ENCODE results near the gene C1orf141. TPM values are rescaled to one million over a fixed set of nuclear protein-coding genes. Genes with fewer than 3 reads are reported as not detected.

The C1orf141 gene
- polyA plus RNA-seq, 3 donors, result not detected

GRCh38 chr1:67146539-67146938, 11.8 kb upstream of the C1orf141 start:
- H3K4me1 Mint-ChIP-seq, result peaks cover 10% of the 10 kb centered on the region
- 100% methylated on average over 1 of the region's 3 CpGs for WGBS (ENCODE audit: insufficient coverage)
- H3K9ac ChIP-seq (ENCODE audit: insufficient read depth, low read length, poor library complexity, severe bottlenecking), result no peak overlapping the region
- TF ChIP-seq, protein P1, sequence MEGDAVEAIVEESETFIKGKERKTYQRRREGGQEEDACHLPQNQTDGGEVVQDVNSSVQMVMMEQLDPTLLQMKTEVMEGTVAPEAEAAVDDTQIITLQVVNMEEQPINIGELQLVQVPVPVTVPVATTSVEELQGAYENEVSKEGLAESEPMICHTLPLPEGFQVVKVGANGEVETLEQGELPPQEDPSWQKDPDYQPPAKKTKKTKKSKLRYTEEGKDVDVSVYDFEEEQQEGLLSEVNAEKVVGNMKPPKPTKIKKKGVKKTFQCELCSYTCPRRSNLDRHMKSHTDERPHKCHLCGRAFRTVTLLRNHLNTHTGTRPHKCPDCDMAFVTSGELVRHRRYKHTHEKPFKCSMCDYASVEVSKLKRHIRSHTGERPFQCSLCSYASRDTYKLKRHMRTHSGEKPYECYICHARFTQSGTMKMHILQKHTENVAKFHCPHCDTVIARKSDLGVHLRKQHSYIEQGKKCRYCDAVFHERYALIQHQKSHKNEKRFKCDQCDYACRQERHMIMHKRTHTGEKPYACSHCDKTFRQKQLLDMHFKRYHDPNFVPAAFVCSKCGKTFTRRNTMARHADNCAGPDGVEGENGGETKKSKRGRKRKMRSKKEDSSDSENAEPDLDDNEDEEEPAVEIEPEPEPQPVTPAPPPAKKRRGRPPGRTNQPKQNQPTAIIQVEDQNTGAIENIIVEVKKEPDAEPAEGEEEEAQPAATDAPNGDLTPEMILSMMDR (IDR thresholded peaks at IDR 0.05), result no peak
- H3K9me3 ChIP-seq (replicated peaks in 1 of 2; ENCODE audit: control insufficient read depth in 1 of 2, insufficient read depth in 1 of 2, low read length in 2 of 2), result no peaks in the 10 kb centered on the region
- H3K4me1 ChIP-seq (ENCODE audit: control insufficient read depth in 1 of 2, insufficient read depth in 2 of 2, low read length in 2 of 2), result no peaks in the 10 kb centered on the region
- H3K36me3 Mint-ChIP-seq, result no peaks in the 10 kb centered on the region
- H3K27me3 Mint-ChIP-seq (ENCODE audit: low read depth in 3 of 3), result peaks cover 2 to 6% (median 2%) of the 10 kb centered on the region in 3 donors
- no peaks in the 10 kb centered on the region for H4K20me1 ChIP-seq (ENCODE audit: insufficient read depth, low read length)
- intact Hi-C loops (cut with micrococcal nuclease), result no loop called here
- H3K27me3 ChIP-seq (ENCODE audit: control insufficient read depth in 2 of 2, insufficient read depth in 2 of 2, low read length in 2 of 2), result no peaks in the 10 kb centered on the region
- H3K4me3 ChIP-seq (replicated peaks in 1 of 3; ENCODE audit: low read depth in 2 of 3, low read length in 3 of 3), result no peak overlapping the region
- peak overlapping the region in 1 of 7 donors; percentile 29 for H3K27ac Mint-ChIP-seq
- no peaks in the 10 kb centered on the region for H3K36me3 ChIP-seq (replicated peaks in 1 of 2; ENCODE audit: control insufficient read depth in 1 of 2, insufficient read depth in 2 of 2, low read length in 2 of 2)
- no peak for DNase-seq
- H3K79me2 ChIP-seq (ENCODE audit: insufficient read depth, low read length), result no peaks in the 10 kb centered on the region
- H3K4me3 Mint-ChIP-seq, result no peak overlapping the region
- no peak overlapping the region for H3K4me2 ChIP-seq (replicated peaks; ENCODE audit: extremely low read depth, low read length, poor library complexity, severe bottlenecking)
- H2AFZ ChIP-seq (ENCODE audit: insufficient read depth, low read depth, low read length, poor library complexity, severe bottlenecking), result no peak overlapping the region
- H3K9me3 Mint-ChIP-seq, result no peaks in the 10 kb centered on the region
- H3K27ac ChIP-seq (ENCODE audit: low read depth in 1 of 2, low read length in 2 of 2), result no peak overlapping the region

DNA sequence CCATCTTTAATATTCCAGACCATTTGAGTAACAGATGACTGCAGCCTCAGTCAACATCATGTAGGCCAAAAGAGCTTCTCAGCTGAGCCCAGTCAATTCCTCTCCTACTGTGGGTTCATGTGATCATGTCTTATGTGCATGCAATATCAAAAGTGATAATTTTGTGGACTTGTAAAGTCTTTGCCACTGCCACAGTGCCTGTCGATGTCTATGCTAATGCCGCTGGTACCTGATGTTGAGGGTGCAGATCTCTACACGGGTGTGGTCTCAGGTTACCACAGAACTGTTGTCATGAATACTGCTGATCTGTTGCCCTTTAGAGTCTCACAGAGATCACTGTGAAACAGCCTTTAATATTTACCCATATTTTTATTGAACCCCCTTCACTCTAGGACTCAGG, 11.3 kb upstream of the C1orf141 start:
- H3K4me3 ChIP-seq (replicated peaks in 1 of 3; ENCODE audit: low read depth in 2 of 3, low read length in 3 of 3), result no peak overlapping the region
- intact Hi-C loops (cut with micrococcal nuclease), result no loop called here
- Mint-ChIP-seq H3K4me3 (no peak overlapping the region), H3K4me1 (peaks cover 10% of the 10 kb centered on the region), H3K27ac (no peak overlapping the region), H3K27me3 (ENCODE audit: low read depth in 3 of 3) (peaks cover 2 to 5% (median 2%) of the 10 kb centered on the region in 3 donors), H3K36me3 (no peaks in the 10 kb centered on the region), H3K9me3 (no peaks in the 10 kb centered on the region)
- no peaks in the 10 kb centered on the region for H3K79me2 ChIP-seq (ENCODE audit: insufficient read depth, low read length)
- WGBS (ENCODE audit: insufficient coverage), result 96% methylated on average over 3 of the region's 3 CpGs
- H3K27ac ChIP-seq (ENCODE audit: low read depth in 1 of 2, low read length in 2 of 2), result no peak overlapping the region
- H2AFZ ChIP-seq (ENCODE audit: insufficient read depth, low read depth, low read length, poor library complexity, severe bottlenecking), result no peak overlapping the region
- no peaks in the 10 kb centered on the region for H3K4me1 ChIP-seq (ENCODE audit: control insufficient read depth in 1 of 2, insufficient read depth in 2 of 2, low read length in 2 of 2)
- H4K20me1 ChIP-seq (ENCODE audit: insufficient read depth, low read length), result no peaks in the 10 kb centered on the region
- no peak overlapping the region for H3K9ac ChIP-seq (ENCODE audit: insufficient read depth, low read length, poor library complexity, severe bottlenecking)
- H3K9me3 ChIP-seq (replicated peaks in 1 of 2; ENCODE audit: control insufficient read depth in 1 of 2, insufficient read depth in 1 of 2, low read length in 2 of 2), result no peaks in the 10 kb centered on the region
- no peaks in the 10 kb centered on the region for H3K36me3 ChIP-seq (replicated peaks in 1 of 2; ENCODE audit: control insufficient read depth in 1 of 2, insufficient read depth in 2 of 2, low read length in 2 of 2)
- TF ChIP-seq, protein P1 (IDR thresholded peaks at IDR 0.05), result no peak
- no peak overlapping the region for H3K4me2 ChIP-seq (replicated peaks; ENCODE audit: extremely low read depth, low read length, poor library complexity, severe bottlenecking)
- no peaks in the 10 kb centered on the region for H3K27me3 ChIP-seq (ENCODE audit: control insufficient read depth in 2 of 2, insufficient read depth in 2 of 2, low read length in 2 of 2)
- no peak for DNase-seq
